NCI-H187 treated with DMSO at 0.1 percent for 48 hours (cell line): ENCODE results near the gene NR2F1-AS1.

Source experiments
- DNase-seq: peaks from one replicate; lab custom pipeline; 2025; lab: John Stamatoyannopoulos, UW

NR2F1-AS1 gene

DNA sequence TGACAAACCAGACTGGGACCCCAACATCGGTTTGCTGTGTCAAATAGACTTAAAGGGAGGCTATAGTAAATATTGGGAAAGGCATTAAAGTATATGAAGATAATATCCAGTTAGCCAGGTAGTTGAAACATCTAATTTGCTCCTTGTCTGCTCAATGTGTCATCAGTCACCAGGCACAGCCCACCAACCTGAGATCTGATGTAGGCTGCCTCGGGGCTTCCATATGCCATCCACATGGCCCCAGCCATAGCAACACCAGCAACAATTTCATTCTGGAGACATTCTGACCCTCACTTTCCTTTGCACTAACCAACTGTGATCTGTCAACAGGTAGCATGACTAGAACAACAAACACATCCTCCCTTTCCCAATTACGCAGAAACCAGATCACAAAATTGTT, 196.0 kb downstream of the NR2F1-AS1 start:
- no peak for DNase-seq

DNA sequence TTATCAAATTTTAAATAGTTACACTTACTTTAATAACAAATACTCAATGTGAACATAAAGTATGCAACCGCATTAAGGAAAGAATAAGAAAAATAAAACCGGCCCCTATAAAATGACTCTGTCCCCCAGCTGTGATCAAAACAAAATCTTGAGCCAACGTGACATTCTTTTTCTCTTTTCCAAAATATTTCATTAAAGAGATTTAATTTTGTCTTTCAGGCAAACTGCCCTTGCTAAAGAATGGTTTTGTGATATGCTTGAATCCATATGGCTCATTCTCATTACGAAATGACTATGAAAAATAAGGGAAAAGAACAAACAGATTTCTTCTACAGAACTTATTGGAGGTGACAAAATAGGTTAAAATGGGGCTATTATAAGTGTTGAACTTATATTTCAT, 197.0 kb downstream of the NR2F1-AS1 start:
- DNase-seq = no peak

DNA sequence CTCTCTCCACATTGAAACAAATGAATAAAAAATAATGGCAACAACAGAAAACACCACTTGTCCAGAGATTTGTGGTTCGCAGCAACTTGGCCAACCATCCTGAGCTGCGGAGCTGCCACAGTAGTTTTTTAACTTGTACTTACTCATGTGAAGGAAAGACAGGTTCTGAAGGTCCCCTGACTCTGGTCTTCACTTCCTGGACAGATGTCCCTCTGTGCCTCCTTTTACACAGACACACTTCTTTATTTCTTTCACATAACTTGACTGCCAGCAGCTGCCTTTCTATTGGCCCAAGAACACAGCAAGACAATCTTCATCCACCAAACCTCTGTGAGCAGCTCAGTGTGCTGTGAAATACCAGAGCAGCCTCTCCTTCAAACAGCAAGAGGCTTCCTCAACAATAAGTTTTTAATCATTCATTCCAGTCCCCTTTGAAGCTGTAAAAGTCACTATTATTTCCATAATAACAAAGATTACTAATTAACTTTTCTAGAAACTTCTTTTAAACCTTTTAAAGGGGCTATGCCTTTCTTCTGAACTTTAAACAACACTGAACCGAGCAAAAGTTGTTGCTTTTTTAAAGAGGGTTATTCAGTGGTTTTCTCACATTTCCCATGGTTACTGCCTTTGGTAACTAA, 198.7 kb downstream of the NR2F1-AS1 start:
- no peak for DNase-seq

DNA sequence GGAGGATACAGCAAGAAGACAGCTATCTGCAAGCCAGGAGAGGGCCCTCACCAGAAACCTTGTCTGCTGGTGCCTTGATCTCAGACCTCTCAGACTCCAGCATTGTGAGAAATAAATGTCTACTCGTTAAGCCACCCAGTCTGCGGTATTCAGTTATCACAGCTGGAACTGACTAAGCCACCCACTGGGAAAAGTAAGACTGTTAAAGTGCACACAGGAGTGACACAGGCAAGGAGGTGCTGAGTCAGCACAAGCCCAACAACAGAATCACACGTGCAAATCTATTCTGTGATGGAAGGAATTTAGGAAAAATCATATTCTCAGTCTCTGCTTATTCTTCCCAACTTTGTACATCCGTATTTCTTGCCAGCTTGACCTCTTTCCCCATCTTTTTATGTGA, 200.0 kb downstream of the NR2F1-AS1 start:
- no peak for DNase-seq

DNA sequence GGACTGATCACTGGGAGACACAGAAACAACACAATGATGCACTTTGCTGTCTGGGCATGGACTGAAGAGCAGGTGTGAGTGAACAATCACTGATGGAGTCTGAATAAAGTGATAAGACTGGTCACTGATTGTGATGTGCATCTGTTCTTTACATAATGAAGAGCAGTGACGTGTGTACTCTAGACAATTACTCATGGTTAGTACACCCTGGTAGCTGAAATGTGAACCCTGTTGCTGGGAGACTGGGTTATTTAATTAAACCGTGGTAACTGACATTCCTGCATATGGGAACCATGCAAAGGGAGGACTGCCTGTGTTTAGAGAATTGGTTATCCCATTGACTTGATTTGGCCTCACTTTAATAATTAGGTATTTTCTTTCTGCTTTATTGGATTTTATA, 202.9 kb downstream of the NR2F1-AS1 start:
- DNase-seq = no peak

DNA sequence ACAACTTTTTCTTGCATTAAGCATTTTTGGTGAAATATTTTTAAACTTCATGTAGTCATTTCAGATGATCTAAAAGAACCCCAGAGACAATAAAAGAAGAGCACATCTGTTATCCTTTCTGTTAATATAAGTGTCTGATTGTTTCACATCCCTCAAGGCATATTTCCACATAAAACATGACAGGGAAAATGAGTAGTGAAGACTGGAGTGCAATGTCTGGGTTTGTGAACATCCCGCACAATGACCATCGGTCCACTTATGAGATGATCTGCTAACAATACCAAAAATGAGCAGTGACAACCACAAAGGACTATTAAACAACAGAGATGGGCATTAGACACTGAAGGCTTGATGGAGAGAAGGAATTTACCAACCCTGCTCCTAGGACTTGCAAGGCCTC, 209.1 kb downstream of the NR2F1-AS1 start:
- no peak for DNase-seq

DNA sequence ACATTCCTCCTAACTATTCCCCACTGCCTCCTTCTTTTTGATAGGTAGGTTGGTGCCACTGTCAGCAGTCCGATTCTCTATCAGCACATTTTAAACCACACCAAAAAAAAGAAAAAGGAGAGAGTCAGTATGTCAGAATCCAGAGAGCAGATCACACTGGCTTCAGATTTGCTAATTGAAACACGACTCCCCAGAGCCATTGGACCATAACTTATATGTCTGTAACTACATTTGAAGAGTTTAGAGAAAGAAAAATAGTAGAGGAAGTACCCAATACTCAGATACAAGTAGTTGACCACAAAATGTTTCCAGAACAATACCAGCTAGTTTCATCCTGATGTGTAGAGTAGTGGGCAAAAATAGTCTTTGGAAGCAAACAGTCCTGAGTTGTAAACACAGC, 216.6 kb downstream of the NR2F1-AS1 start:
- DNase-seq = no peak

DNA sequence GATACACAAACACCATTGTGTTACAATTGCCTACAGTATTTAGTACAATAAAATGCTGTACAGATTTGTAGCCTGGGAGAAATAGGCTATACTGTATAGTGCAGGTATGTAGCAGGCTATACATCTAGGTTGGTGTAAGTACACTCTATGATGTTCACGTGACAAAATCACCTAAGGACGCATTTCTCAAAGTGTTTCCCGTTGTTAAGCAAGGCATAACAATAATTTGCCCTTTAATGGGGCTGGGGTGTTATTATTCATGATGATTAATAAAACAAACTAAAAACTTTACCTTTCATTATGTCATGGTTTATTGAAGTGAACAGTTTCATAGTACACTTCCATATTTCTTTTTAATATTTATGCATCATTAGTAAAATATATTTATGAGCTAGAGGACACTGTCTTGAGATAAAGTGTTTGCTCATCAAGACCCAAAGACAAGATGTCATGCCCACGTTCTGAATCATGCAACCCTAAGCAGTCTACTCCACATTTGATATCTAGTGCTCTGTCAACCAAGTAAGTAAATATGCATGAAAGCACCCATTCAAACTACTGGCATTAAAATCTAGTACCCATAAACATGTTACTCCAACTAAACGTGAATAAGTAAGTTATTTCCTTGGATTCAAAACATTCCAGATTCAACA, 220.5 kb downstream of the NR2F1-AS1 start:
- DNase-seq = no peak

DNA sequence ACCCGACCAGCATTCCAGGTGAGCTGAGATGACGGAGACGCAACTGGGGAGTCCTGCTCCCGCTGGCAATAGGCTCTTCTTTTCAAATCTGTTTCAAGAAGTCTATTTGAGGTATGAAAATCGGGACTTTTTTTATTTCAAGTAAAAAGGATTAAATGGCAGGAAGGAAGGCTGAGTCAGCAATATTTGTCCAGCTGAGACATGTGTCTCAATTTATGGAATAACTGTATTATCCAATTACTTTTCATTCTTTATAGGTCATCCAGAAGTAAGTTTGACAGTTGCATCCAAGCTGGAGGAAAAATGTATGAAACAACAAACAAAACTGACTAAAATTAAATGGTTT, 221.1 kb downstream of the NR2F1-AS1 start:
- DNase-seq = no peak
